ENCODE measurements around the gene DLK2.

- no peak for TF ChIP-seq FOXP2 (optimal IDR thresholded peaks at IDR 0.05; ENCODE audit: borderline replicate concordance, extremely low read depth, extremely low read length, insufficient read depth)
- no peak for TF ChIP-seq TAF1 (IDR thresholded peaks at IDR 0.05; ENCODE audit: borderline replicate concordance, insufficient read depth, low read length)
- TF ChIP-seq POLR2AphosphoS5 (IDR thresholded peaks at IDR 0.05; ENCODE audit: low read depth, low read length) = no peak
These were observed 12.4 kb upstream of the DLK2 start for GRCh38 chr6:43467752-43468151.

All from PFSK-1 (cell line).